GM18873 (cell line): ENCODE data around the gene TNFRSF19.
"Not testable (repeated sequence)": the region's sequence is repeated elsewhere in the genome, so short reads cannot be mapped to it uniquely, and the experiment has no call there.

Experiments
- ATAC-seq: cut with Tn5 transposase; IDR thresholded peaks from one replicate; pipeline ENCODE4 v1.9.1; 2021; ENCODE audit warnings: mild to moderate bottlenecking, moderate library complexity, moderate number of reproducible peaks; ENCODE audit not compliant: unreplicated experiment, low FRiP score

The TNFRSF19 gene

DNA sequence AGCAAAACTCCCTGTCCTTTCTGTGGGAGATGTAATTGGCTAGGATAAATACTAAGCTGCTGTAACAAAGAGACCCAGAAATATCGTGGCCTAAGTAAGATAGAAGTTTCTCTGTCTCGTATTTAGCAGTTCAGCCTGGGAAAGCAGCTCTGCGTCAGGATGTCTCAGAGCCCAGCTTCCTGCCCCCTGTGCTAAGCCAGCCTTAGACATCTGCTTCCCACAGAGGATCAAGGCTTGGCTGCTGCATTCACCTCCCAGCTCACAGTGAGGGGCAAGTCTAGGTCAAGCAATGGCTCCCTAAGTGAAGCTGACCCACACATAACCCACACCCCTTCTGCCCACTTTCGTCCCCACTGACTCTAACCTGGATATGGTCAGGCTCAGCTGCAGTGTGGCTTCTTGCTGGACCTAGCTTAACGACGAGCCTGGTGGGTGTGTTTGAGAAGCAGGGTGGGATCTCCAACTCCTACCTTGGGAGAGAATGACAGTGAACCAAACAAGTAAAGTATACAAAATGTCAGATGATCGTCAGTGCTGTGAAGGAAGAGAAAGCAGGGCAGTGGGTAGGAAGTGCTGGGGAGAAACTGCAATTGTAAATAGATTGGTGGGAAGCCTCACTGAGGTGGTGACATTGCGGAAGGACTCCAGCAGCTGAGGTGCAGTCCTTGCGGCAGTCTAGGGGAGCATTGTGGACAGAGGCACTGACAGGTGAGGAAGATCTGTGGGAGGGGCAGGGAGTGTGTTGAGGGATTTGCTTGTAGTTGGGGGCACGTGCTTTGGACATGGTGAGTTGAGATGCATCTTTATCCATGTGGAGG is 82.9 kb downstream of the TNFRSF19 start:
- no peak for ATAC-seq

DNA sequence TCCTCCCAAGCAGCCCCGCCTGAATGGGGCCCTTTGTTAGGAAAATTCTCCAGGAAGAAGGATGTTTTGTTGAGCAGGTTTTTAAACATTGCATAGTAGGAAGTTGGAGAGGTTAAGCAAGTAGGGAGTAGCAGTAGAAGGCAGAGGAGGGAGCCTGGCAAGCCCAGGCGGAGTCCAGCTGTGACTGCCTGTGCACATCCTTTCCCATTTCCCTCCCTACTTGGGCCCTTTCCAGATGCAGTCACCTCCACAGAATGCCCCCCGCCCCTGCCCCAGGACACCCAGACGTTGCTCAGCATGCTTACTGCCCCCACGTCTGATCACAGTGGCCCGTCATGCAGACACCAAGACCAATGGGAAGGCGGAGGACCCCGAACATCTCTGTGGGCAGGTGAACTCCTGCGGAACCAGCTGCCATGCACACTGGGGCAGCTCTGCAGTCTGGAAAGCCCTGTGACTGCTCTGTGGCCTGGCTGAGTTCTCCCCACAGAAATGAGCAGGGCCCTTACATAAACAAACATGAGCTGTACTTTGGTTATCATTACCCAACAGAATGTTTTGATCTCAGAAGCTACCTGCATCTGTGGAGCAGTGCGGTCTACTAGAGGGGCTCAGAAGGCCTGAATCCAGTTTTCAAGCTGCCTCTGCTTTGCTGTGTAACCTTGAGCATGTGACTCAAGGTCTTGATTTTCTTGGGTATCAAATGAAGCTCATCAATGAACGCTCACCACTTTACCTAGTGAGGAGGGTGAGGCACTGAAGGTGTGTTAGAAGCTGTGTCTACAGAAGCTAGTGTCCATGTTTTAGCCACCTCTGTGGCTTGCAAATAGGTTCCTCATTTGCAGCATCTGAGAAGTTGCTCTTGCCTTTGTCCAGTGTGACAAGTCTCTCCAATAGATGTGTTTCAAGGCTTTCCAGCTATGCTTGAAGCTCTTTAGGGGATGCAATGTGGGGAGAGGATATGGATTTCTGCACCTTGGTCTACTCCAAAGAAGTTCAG is 84.2 kb downstream of the TNFRSF19 start:
- no peak for ATAC-seq

DNA sequence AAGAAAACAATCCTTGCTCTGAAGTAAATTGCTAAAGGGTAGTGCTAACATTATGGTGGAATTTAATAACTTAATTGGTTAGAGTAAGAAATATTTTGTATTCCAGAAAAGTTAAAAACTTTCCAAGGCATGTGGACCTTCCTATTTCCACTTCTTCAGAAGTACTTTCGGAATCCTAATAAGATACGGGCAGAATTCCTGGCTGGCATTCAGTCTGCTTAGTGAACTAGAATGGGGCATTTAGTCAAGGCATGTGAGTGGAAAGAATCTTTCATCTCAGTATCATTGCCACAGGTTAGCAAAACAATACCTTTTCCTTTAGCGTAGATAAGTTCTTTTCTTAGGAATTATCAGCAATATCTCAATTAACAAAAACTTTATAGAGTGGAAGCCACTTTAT is 85.1 kb downstream of the TNFRSF19 start:
- ATAC-seq, result no peak

DNA sequence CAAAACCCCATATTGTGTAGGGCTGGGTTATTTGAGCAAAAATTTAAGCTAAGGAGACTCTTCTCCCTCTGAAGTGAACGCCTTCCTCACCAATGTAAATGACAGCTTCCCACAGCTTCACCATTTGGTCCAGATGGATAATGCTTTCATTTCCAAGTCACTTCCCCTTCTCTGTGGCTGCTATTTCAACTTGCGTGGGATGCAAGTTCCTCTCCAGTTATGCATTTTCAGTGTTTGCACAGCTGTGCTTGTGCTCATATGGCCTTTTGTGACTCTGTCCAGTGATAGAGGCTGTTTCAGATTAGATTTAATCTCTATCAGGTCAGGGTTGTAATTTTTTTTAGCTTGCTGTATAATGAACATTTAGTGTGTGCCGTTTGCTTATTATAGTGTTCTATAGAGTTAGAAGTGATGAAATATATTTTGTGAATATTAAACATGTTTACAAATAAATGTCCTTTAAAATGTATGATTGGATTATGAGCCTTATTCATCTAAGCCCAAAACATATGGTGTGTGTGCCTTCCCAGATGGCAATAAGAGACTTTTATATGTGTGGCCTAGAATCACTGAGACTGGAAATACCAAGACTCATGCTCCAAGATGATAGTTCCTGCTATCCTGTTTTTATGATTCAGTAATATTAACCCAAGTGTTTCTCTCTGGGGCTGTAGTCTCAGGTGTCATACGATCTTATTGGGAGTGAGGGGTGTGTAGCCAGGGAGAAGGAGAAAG is 86.6 kb downstream of the TNFRSF19 start:
- no peak for ATAC-seq

DNA sequence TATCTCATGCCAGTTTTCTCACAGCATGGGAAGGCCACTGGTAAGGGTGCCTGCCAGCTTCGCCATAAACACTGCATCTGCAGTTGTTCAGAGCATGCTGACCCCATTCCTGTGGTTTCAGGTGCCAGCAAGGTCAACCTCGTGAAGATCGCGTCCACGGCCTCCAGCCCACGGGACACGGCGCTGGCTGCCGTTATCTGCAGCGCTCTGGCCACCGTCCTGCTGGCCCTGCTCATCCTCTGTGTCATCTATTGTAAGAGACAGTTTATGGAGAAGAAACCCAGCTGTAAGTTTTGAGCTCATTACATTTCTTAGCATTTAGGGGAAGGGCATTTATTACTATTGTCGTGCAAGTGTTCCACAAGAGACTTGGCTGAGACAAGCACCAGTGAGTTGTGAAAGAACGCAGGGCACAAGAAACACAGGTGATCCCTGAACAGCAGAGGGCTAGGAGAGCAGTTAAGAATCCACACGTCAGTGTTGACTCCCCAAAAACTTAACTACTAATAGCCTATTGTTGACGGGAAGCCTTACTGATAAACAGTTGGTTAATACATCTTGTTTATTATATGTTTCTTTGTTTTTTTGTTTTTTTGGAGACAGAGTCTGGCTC is 88.8 kb downstream of the TNFRSF19 start:
- ATAC-seq, result no peak

DNA sequence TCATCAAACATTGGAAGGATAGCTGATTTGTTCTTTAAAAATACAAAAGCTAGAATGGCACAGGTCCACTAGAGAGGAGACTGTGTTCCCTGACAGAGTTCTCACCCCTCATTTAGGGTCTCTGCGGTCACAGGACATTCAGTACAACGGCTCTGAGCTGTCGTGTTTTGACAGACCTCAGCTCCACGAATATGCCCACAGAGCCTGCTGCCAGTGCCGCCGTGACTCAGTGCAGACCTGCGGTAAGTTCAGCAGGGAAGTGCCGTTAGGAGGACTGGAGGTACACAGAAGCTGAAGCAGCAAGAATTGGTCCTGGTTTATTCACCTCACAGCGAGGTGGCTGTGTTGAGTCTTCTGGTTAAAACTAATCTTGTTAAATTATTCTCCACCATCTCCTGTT is 90.0 kb downstream of the TNFRSF19 start:
- no peak for ATAC-seq

DNA sequence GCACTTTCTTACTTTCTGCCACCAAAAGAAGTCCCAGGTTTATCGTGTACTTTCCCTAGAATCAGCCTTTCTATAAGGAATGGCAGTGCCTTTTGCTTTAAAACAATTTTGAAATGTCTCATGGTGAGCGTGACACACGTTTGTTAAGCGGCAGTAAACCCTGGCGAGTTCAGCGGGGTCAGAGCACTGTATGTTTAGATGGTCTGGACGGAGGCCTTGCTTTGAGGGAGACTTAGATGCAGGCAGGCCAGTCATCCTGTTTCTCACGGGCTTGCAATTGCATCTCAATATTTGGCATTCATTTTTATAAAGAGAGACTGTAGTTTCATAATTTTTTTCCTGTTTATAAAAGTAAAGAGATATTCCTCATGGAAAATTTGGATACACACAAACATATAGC is 96.4 kb downstream of the TNFRSF19 start:
- ATAC-seq, result no peak

DNA sequence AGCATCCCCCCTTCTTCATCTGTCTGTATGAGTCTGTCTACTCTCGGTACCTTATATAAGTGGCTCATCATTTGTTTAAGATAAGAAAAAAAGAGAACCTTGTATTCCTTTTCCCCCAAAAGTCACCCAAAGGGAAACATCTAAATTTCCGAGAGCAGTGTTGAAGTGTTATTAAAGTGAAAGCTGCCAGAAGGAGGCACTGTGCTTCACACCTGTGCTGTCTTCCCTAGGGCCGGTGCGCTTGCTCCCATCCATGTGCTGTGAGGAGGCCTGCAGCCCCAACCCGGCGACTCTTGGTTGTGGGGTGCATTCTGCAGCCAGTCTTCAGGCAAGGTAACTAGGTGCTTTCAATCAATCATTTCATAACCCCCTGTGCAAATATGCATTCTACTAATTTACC is 97.5 kb downstream of the TNFRSF19 start:
- no peak for ATAC-seq

DNA sequence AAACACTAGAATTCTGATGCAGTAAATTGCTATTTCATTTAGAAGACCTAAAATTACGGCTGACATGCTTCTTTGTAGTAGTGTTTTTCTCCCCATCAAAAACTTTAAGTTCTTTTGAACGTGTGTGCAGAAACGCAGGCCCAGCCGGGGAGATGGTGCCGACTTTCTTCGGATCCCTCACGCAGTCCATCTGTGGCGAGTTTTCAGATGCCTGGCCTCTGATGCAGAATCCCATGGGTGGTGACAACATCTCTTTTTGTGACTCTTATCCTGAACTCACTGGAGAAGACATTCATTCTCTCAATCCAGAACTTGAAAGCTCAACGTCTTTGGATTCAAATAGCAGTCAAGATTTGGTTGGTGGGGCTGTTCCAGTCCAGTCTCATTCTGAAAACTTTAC is 98.3 kb downstream of the TNFRSF19 start:
- ATAC-seq, result no peak

DNA sequence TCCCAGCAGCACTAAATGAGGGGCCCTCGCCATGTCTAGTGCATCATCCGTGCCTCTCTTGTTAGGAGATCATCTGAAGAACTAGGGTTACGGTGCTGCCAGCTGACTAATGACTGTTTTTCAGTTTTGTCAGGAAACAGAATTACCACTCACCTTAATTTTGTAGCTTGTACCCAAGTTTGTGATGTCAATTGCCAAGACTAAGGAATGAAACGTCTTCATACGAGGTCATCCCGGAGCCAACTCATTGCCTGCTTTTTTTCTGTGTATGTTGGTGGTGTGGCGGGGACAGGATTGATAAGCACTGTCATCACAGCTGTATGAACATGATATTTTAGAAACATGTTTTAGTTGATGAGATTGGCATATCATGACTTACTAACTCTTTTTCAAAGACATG is 100.6 kb downstream of the TNFRSF19 start:
- ATAC-seq, result no peak

DNA sequence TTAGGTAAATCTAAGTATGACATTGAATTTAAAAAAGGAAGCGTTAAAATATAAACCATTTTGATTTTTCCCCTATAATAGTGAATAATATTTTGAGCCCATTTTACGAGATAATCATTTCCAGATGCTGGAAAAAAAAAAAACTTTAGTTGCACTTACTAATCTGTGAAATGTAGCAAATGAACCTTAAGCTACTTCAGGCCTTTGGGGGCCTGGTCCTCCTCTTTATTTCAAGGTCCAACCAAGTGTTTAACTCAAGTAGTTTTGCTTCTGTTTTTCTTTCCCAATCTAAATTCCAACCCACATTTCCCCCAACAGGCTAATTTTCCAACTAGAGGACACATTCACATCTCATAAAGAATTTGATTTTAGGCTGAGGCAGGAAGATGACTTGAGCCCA is 101.2 kb downstream of the TNFRSF19 start:
- no peak for ATAC-seq

DNA sequence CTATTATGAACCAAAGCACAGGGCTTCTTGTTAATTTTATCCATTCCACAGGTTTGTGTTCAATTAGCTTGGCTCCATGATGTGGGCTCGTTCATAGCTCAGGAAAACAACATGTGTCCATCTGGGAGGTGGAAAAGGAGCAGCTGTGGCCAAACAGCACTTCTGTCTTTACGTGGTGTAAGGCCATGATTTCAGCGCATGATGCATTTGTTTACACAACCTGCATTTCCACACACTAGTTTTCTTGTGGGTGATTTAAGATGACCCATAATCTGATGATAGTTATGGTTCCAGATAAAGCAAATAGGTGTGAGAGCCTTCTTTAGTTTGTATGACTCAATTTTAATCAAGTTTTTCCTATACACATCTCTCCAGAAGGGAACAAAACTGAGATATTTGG is 101.7 kb downstream of the TNFRSF19 start:
- no peak for ATAC-seq

DNA sequence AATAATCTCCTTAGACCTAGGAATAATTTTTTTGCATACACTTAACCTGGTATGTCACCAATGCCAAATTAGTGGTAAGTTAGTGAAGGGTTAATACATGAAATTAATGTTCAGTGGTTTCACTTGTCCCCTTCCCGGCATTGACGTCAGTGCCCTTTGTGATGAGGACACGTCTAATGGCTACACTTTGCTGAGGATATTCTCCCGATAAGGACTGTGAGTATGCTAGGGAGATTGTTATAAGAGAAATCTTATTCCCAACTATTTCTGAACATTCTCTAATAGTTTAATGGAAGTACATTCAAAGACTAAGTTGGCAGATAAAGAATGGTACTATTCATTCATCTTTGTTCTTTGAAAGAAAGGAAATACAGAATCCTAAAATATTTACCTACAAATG is 102.4 kb downstream of the TNFRSF19 start:
- ATAC-seq, result no peak

DNA sequence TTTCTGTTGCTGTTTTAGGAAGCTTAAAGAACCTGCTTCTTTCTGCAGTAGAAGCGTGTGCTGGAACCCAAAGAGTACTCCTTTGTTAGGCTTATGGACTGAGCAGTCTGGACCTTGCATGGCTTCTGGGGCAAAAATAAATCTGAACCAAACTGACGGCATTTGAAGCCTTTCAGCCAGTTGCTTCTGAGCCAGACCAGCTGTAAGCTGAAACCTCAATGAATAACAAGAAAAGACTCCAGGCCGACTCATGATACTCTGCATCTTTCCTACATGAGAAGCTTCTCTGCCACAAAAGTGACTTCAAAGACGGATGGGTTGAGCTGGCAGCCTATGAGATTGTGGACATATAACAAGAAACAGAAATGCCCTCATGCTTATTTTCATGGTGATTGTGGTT is 103.1 kb downstream of the TNFRSF19 start:
- no peak for ATAC-seq

DNA sequence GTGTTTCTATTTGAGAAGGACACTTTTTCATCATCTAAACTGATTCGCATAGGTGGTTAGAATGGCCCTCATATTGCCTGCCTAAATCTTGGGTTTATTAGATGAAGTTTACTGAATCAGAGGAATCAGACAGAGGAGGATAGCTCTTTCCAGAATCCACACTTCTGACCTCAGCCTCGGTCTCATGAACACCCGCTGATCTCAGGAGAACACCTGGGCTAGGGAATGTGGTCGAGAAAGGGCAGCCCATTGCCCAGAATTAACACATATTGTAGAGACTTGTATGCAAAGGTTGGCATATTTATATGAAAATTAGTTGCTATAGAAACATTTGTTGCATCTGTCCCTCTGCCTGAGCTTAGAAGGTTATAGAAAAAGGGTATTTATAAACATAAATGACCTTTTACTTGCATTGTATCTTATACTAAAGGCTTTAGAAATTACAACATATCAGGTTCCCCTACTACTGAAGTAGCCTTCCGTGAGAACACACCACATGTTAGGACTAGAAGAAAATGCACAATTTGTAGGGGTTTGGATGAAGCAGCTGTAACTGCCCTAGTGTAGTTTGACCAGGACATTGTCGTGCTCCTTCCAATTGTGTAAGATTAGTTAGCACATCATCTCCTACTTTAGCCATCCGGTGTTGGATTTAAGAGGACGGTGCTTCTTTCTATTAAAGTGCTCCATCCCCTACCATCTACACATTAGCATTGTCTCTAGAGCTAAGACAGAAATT is 103.8 kb downstream of the TNFRSF19 start:
- no peak for ATAC-seq

DNA sequence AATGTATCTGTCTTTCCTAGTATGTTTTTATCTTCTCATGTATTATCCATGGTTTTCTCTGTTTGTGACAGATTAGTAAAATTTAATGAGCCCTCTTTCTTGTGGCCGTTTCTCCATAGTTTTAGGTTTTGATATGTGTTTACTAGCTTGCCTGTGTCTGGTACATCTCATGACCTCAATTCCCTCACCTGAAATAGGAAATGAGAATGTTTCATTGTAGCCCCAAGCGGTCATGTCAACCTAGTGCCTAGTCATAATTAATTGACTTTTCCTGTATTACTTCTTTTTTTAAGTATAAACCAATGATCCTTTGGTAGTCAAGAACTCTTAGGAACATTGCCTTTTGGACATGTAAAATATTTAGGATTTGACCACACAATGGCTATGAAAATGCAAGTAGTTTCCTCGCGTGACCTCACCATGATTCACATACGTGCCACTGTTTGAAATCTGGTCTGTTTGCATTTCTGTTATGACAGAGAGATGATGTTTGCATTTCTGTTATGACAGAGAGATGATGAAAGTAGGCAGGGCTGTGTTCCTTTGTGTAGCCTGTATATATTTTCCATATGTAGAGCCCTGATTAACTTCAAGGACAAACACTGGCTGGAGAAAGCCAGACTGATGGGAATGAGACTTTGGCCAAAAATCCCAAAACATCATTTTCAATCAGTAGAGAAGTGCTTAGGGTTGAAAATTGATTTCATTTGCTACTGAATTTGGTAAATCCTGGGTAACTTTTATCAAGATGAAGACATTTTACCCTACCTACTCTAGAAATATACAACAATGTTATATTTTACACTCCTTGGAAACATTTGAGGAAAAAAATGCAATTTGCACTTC is 104.8 kb downstream of the TNFRSF19 start:
- no peak for ATAC-seq

DNA sequence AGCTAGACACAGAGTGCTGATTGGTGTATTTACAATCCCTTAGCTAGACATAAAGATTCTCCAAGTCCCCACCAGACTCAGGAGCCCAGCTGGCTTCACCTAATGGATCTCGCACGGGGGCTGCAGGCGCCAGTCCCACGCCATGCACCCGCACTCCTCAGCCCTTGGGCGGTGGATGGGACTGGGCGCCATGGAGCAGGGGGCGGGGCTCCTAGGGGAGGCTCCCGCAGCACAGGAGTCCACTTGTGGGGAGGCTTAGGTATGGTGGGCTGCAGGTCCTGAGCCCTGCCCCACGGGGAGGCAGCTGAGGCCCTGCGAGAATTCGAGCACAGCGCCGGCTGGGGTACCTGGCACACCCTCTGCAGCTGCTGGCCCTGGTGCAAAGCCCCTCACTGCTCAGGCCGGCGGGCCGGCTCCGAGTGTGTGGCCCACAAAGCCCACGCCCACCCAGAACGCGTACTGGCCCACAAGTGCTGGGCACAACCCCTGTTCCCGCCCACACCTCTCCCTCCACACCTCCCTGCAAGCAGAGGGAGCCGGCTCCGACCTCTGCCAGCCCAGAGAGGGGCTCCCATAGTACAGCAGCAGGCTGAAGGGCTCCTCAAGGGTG is 107.6 kb downstream of the TNFRSF19 start:
- not testable (repeated sequence) for ATAC-seq

DNA sequence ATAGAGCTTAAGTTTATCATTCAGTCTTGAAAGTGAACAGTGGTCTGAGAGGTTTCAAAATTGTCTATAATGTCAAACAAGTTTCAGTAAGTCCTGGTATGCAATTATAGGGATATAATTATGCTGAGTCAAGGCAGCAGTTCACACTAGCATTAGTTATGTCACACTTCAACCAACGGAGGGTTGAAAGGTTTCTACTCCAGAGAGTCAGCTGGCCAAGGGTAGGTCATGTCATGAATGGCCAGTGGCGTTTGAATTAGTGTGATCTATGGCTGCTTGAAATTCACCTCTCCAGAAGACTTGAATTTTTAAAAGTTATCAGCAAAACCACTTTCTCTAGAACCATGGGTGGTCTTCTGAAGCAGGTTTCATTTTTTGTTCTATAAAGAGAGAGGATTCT is 108.6 kb downstream of the TNFRSF19 start:
- no peak for ATAC-seq
